Measurements from ENCODE around the gene FAM193B. TPM values are rescaled to one million over a fixed set of nuclear protein-coding genes. Genes with fewer than 3 reads are reported as not detected.
A peak's percentile ranks its signal among the peaks of the same experiment; 100 is the strongest.

The FAM193B gene
- total and polyA plus RNA-seq, 2 of the 13 experiments (the other 11 are each of a cell fraction or from before 2014, with no cell fraction given) = 21.2 to 40.9 TPM

DNA sequence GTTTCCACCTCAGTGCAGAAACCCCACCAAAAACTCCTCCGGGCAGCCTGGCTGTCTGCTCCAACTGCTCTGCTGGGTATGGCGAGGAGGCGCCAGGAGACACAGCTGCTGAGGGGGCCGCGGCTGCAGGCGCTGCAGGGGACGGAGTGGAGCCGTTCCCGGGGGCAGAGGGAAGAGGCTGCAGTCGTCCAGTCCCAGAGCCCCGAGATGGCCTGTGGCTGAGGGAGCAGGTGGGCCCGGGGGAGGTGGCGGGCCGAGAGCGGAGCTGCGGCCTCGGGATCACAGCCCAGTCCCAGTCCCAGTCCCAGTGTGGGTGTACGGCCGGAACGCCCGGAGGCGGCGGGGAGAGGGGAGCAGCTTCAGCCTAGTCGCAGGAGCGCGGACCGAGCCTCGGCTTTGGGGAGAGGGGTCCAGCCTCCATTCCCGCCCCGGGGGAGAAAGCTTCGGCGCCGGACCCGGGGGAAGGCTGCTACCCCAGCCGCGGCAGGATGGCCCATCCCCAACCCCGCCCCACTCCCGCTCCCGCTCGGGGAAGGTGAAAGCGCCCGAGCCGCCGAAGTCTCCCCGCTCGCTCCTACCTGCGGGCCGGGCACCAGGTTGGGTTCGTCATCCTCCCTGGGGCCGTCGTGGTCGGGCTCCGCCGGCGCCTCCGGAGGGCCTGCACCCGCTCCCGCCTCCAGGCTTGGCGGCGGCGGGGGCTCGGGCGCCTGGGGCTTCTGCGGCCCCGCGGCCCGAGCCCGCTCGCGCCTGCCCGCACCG, 513 bp downstream of the FAM193B start (continued):
- TF ChIP-seq ZNF788 (CRISPR knock-in tag; IDR thresholded peaks at IDR 0.05; ENCODE audit: borderline replicate concordance) (peak; percentile 40; the same call in 1 of the 2 replicates), KMT2B (CRISPR knock-in tag; IDR thresholded peaks at IDR 0.05) (no peak), ZFY (CRISPR knock-in tag; IDR thresholded peaks at IDR 0.05) (peak; percentile 50), ASH2L (IDR thresholded peaks at IDR 0.05; ENCODE audit: insufficient read length, low read depth, low read length) (no peak), SP4 (CRISPR knock-in tag; IDR thresholded peaks at IDR 0.05) (peak; percentile 34; the same call in 1 of the 2 replicates), ZNF773 (CRISPR knock-in tag; IDR thresholded peaks at IDR 0.05; ENCODE audit: borderline replicate concordance) (0 out of 2 replicates have a peak, but pooled peaks have one; percentile 59), IRX3 (CRISPR knock-in tag; IDR thresholded peaks at IDR 0.05; ENCODE audit: borderline replicate concordance, low read depth) (0 out of 2 replicates have a peak, but pooled peaks have one; percentile 28), NR3C1 (CRISPR knock-in tag; IDR thresholded peaks at IDR 0.05) (no peak), POGK (CRISPR knock-in tag; conservative IDR thresholded peaks at IDR 0.05) (0 out of 2 replicates have a peak, but pooled peaks have one; percentile 24), ZBTB20 (CRISPR knock-in tag; IDR thresholded peaks at IDR 0.05; ENCODE audit: borderline replicate concordance, low read depth) (peak; percentile 11; the same call in 1 of the 2 replicates), DMAP1 (CRISPR knock-in tag; IDR thresholded peaks at IDR 0.05) (peak; percentile 9; the same call in 1 of the 2 replicates), BORCS8-MEF2B (CRISPR knock-in tag; IDR thresholded peaks at IDR 0.05) (0 out of 2 replicates have a peak, but pooled peaks have one; percentile 30), PHF8 (CRISPR knock-in tag; IDR thresholded peaks at IDR 0.05) (peak; percentile 38; the same call in 1 of the 2 replicates), ZNF687 (CRISPR knock-in tag; IDR thresholded peaks at IDR 0.05) (peak; percentile 30; the same call in 1 of the 2 replicates), HES4 (CRISPR knock-in tag; IDR thresholded peaks at IDR 0.05; ENCODE audit: borderline replicate concordance) (no peak), ZNF230 (CRISPR knock-in tag; IDR thresholded peaks at IDR 0.05) (no peak), HMGXB4 (CRISPR knock-in tag; IDR thresholded peaks at IDR 0.05; ENCODE audit: borderline replicate concordance in 1 of 2, low read depth in 1 of 2) (peak in 1 of 2 experiments; percentile 8; a peak in 1 of 4 replicates)
- TF ChIP-seq, protein P1, sequence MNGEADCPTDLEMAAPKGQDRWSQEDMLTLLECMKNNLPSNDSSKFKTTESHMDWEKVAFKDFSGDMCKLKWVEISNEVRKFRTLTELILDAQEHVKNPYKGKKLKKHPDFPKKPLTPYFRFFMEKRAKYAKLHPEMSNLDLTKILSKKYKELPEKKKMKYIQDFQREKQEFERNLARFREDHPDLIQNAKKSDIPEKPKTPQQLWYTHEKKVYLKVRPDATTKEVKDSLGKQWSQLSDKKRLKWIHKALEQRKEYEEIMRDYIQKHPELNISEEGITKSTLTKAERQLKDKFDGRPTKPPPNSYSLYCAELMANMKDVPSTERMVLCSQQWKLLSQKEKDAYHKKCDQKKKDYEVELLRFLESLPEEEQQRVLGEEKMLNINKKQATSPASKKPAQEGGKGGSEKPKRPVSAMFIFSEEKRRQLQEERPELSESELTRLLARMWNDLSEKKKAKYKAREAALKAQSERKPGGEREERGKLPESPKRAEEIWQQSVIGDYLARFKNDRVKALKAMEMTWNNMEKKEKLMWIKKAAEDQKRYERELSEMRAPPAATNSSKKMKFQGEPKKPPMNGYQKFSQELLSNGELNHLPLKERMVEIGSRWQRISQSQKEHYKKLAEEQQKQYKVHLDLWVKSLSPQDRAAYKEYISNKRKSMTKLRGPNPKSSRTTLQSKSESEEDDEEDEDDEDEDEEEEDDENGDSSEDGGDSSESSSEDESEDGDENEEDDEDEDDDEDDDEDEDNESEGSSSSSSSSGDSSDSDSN (CRISPR knock-in tag; IDR thresholded peaks at IDR 0.05) = peak; percentile 39; the same call in 1 of the 2 replicates
